Suppressor macrophage treated with lipopolysaccharide for 1 hour (primary cell): ENCODE data around the gene NUTM2A.
"Not testable (repeated sequence)": the region's sequence is repeated elsewhere in the genome, so short reads cannot be mapped to it uniquely, and the experiment has no call there.

ENCODE experiments used
- DNase-seq, 3 donors: peaks; one replicate each; pipeline ENCODE4 v3.0.0-alpha.2; 2020 to 2022

The NUTM2A gene

GRCh38 chr10:87225148-87225547 is at the start of gene NUTM2A:
Gene NUTM2A, plus strand, starts transcription at chr10:87225448. Its CDS starts 383 bp downstream, at chr10:87225831.
- DNase-seq: not testable (repeated sequence)

- DNase-seq: not testable (repeated sequence)
These were observed 47.7 kb upstream of the NUTM2A start for GRCh38 chr10:87177587-87177986.

- peak; percentile 30 to 41 (median 38) for DNase-seq
These were observed 40.8 kb upstream of the NUTM2A start for GRCh38 chr10:87184421-87184820.

- DNase-seq: peak; percentile 14 to 20 (median 15)
These were observed 39.2 kb upstream of the NUTM2A start for GRCh38 chr10:87186016-87186415.

- DNase-seq: not testable (repeated sequence)
These were observed 37.7 kb upstream of the NUTM2A start for GRCh38 chr10:87187573-87187972.

GRCh38 chr10:87191841-87192240 is 33.4 kb upstream of the NUTM2A start:
- DNase-seq: not testable (repeated sequence)

GRCh38 chr10:87200924-87201323 is 24.3 kb upstream of the NUTM2A start:
- peak; percentile 69 to 81 (median 79) for DNase-seq

GRCh38 chr10:87204801-87205200 is 20.4 kb upstream of the NUTM2A start:
- DNase-seq: peak in 2 of 3 donors; percentile 26 to 42

- DNase-seq: not testable (repeated sequence)
These were observed 18.3 kb upstream of the NUTM2A start for GRCh38 chr10:87206922-87207321.

- not testable (repeated sequence) for DNase-seq
These were observed 14.9 kb upstream of the NUTM2A start for GRCh38 chr10:87210309-87210708.

GRCh38 chr10:87211848-87212247 is 13.4 kb upstream of the NUTM2A start:
- DNase-seq: not testable (repeated sequence)

GRCh38 chr10:87213150-87213765 is 12.0 kb upstream of the NUTM2A start:
- DNase-seq: peak in 1 of 3 donors; percentile 2

- not testable (repeated sequence) for DNase-seq
These were observed 11.4 kb upstream of the NUTM2A start for GRCh38 chr10:87213806-87214205.

GRCh38 chr10:87216120-87216519 is 9.1 kb upstream of the NUTM2A start:
- peak; percentile 24 to 59 (median 36) for DNase-seq

GRCh38 chr10:87219370-87219769 is 5.9 kb upstream of the NUTM2A start:
- DNase-seq: not testable (repeated sequence)

GRCh38 chr10:87222789-87223188 is 2.5 kb upstream of the NUTM2A start:
- DNase-seq: not testable (repeated sequence)

- DNase-seq: not testable (repeated sequence)
These were observed 3.0 kb downstream of the NUTM2A start for GRCh38 chr10:87228247-87228646.

GRCh38 chr10:87229211-87229610 is 4.0 kb downstream of the NUTM2A start:
- DNase-seq: not testable (repeated sequence)

GRCh38 chr10:87234854-87235253 is 9.6 kb downstream of the NUTM2A start:
- not testable (repeated sequence) for DNase-seq

GRCh38 chr10:87237244-87237643 is 12.0 kb downstream of the NUTM2A start:
- not testable (repeated sequence) for DNase-seq

- DNase-seq: not testable (repeated sequence)
These were observed 14.1 kb downstream of the NUTM2A start for GRCh38 chr10:87239346-87239808.

GRCh38 chr10:87242192-87242591 is 16.9 kb downstream of the NUTM2A start:
- DNase-seq: not testable (repeated sequence)

- DNase-seq: not testable (repeated sequence)
These were observed 22.1 kb downstream of the NUTM2A start for GRCh38 chr10:87247335-87247734.

- DNase-seq: peak in 2 of 3 donors; percentile 10 to 18
These were observed 23.6 kb downstream of the NUTM2A start for GRCh38 chr10:87248818-87249353.
